NCI-H446 treated with DMSO at 0.1 percent for 48 hours (cell line): ENCODE results near the gene CLEC2L.

Experiments
- DNase-seq: peaks from one replicate; lab custom pipeline; 2025; lab: John Stamatoyannopoulos, UW

CLEC2L gene

DNA sequence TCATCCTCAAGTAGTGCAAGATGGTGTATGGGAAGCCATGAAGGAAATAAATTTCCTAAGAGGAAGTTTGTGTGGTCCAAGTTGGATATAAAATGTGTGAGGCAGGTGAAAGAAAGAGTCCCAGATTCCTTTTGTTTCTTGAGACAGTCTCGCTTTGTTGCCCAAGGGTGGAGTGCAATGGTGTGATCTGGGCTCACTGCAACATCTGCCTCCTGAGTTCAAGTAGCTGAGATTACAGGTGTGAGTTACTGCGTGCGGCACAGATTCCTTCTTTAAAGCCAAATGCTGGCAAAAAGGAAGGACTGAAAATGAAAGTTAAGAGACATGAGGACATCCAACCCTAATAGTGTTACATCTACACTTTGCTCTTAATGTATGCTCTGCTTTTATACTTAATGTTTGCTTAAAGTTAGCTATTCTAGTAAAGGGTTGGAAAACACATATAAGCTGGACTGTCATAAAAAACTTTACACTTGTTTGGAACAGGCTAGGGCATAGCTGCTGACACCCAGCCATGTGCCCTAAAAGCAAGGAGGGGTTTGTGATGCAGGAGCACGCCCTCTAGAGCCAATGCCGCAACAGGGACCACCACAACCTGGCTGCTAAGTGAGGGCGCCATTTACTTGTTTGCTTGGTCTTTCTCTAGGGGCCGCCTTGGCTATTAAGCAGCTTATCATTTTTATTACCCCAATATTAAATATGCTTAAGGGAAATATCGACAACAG is 34.5 kb downstream of the CLEC2L start:
- no peak for DNase-seq

DNA sequence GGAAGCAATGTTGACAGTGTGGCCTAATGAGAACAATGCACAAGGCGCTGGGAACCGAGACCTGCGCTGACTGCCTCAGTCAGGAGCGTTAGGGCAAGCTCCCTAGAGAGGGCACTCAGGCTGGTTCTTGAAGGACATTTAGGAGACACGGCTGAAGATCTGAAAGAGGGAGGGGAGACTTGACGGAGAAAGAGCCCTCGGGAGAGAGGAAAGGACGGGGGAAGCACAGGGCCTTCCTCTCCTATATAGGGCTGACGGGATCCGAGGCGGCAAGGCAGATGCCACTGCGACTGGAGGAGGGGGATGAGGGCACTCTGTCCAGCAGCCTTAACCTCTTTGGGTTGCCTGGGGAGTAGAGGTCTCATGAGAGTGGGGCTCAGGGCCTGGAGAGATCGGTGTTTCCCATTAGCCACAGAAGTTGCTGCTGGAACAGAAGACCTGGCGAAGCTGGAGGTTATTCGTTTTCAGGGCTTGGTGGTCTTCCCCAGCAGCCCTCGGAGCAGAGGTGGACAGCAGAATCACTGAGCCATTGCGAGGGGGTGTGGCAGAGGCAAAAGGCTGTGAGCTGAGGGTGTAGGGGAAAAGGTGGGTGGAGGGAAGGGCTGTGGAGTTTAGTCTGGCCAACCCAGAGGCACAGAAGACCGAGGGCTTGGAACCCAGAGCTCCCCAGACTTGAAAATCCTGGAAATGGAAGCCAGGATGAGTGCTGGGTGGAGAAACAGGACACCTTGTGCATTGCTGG is 36.0 kb downstream of the CLEC2L start:
- no peak for DNase-seq

DNA sequence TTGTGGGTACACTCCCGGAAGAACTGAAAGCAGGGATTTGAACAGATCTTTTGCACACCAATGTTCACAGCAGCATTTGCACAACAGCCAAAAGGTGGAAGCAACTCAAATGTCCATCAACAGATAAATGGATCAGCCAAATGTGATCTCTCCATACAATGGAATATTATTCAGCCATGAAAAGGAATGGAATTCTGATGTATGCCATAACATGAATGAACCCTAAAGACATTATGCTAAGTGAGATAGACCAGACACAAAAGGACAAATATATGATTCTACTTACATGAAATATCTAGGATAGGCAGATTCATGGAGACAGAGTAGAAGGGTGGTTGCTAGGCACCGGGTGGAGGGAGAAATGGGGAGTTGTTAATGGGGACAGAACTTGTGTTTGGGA is 36.7 kb downstream of the CLEC2L start:
- DNase-seq: no peak

DNA sequence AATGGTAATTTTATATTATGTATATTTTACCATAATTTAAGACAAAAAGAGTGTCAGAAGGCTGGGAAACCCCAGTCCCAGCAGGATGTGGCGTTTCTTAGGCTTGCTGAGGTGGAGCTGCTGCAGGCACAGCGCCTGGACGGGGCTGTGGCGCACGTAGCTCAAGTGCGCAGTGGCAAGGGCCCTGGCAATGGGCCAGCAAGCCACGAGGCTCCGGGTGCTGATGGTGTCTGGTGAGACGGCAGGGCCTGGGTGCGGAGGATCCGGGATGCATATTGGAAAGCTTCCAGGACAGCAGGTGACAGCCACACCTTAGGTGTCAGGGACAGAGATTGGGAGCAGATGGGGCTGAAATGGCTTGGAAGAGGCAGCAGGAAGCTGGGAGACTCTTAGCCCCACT is 37.2 kb downstream of the CLEC2L start:
- DNase-seq: no peak

- DNase-seq: no peak
Measured at GRCh38 chr7:139562491-139562890, 39.0 kb downstream of the CLEC2L start.

DNA sequence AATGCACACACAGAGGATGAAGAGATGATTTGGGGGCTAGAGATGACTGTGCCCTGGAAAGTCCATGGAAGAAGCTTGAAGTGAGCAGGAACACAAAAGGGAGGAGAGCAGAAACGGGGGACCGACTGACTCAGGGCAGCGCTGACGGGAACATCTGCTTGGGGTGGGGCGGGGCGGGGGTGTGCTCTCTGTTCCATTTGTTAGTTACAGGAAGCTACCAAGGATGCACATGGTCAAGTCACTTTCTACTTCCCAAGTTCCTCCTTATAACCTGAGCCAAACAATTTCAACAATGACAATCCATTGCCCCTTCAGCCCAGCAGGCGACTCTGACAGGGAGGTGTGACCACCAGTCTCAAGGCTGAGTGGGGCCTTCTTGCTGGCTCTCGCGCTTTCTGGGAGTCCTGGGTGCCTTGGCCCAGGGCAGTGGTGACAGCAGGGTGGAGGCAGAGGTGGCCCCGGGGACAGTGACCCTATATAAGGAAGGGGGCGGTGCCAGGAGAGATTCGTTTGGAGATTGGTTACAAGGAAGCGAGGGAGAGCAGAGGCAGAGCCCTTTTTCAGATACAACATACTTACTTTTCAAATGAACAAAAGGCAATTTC is 39.6 kb downstream of the CLEC2L start:
- DNase-seq: no peak

- no peak for DNase-seq
Measured at GRCh38 chr7:139563856-139564255, 40.4 kb downstream of the CLEC2L start.

DNA sequence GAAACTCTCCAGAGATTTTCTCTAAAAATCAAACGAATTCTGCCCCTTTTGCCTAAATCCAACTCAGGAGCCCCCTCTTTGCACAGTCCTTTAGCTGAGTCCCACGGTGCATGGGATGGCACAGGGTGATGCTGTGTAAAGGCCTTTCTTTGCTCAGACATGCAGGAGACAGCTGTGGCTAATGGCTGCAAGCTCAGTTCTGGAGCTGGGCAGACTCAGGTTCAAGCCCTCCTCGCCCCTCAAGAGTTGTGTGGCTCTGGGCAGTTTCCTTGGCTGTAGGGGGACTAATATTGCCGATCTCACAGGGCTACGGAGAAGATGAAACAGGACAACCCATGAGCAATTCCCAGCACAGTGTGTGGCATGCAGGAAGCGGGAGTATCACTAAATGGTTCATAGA is 42.6 kb downstream of the CLEC2L start:
- DNase-seq: no peak

DNA sequence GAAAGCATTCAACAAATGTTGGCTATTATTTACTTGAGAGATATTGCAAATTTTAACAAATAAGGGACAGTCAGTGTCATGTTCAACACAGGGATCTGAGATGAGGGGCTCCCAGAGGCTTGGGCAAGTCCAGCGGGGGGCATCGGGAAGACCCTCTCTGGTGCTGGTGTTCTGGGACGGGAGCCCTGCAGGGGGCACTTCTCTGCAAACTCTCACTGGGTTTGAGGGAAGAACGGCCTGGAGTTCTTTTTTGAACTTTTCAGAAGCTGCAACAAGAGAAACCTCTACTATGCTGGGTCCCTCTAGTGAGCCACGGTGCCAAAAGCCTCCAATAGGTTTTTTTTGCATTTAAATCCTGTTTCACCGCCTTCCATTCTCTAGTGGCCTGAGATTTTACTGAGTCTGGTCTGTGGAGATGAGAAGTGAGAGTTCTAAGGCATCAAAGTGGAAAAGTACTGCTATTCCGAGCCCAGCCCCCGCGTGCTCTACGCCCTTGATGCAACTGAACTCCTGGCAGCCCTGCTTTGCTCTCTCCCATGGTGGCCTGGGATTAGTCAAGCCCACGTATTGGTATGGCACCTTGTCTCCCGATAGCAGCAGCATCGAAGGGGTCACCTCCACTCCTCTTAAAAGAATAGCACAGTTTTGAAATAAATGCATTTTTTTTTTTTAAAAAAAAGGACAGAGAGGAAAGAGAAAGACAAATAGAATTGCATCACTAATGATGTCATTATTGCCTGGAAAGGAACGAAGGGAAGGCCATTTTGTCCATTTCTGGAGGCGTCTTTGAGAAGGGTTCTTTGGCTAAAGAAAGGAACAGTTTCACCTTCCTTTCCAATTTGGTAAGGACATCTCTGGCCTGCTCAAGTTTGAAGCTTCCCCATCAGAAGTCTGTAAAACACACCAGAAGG is 43.5 kb downstream of the CLEC2L start:
- no peak for DNase-seq

- DNase-seq: no peak
Measured at GRCh38 chr7:139567647-139568345, 44.3 kb downstream of the CLEC2L start.

- DNase-seq: no peak
Measured at GRCh38 chr7:139568346-139568675, 44.8 kb downstream of the CLEC2L start.

GRCh38 chr7:139568813-139569490 is 45.5 kb downstream of the CLEC2L start:
- DNase-seq: no peak

- DNase-seq: no peak
Measured at GRCh38 chr7:139570119-139570518, 46.6 kb downstream of the CLEC2L start.

DNA sequence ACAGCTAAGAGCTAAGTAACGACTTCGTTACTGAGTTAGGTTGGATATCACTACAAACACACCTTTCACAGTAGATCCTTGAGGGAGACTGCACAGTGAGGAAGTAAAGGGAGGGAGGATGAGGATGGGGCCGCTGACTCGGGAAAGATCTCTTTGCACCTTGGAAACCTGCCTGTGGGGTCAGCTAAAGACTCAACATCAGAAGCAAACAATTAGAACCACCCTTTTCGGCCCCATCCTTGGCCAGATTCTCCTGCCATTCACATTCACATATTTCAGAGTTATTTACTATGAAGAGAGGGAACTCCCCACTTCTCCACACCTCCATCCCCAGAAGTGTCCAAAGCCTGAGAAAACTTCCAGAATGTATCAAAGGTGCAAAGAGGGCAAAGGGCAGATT is 47.1 kb downstream of the CLEC2L start:
- no peak for DNase-seq

DNA sequence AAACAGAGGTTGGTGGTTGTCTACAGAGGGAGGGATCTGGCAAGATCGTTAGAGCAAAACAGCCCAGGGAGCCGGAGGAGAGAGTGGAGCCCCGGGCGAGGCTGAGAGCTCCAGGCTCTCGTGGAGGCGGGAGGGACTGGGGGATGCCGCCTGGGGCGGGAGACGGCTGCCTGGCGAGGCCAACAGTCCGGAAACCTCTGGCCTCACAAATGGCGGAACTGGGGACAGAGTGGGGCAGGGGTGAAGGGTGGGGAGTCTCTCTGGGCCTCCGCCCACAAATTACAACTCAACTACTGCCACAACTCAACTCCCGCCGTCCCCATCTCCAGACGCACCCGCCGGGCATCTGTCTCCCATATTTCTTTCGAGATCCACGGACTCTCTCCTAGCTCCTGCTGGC is 47.7 kb downstream of the CLEC2L start:
- no peak for DNase-seq

DNA sequence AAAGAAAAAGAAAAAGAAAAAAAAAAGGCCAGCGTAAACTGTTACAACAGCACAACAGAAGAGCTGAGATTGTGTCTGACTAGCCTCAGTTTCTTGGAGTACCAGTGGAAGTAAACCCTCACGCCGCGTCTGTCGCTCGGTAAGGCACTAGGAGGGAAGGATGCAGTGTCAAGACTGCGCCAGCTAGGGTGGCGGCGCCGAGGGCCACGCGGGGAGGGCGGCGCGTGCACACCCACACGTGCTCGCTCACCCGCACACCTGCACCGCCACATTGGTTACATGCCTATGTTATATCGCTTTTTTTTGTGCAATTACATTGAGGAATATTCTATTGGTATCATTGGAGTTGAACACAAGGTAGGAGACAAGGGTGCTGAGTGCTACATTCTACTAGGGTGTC is 48.2 kb downstream of the CLEC2L start:
- DNase-seq: no peak

GRCh38 chr7:139572071-139572470 is 48.6 kb downstream of the CLEC2L start:
- no peak for DNase-seq

- no peak for DNase-seq
Measured at GRCh38 chr7:139572704-139573385, 49.4 kb downstream of the CLEC2L start.

DNA sequence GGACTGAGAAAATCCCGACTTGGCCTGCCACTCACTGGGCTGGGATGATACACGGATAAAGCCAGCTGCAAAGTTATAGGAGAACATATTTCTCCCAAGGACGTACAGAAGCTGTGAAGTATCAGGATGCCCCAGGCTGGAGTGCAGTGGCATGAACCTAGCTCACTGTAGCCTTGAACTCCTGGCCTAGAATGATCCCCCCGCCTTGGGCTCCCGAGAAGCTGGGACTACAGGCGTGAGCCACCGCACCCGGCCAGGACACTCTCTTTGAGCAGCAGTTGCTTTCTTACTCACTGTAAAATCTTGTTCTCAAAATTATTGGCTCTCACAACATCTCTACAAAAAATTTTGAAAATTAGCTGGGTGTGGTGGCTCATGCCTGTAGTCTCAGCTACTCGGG is 50.4 kb downstream of the CLEC2L start:
- no peak for DNase-seq

- no peak for DNase-seq
Measured at GRCh38 chr7:139574618-139575337, 51.3 kb downstream of the CLEC2L start.
